Activated CD8-positive, alpha-beta T cell treated with anti-CD3 and anti-CD28 coated beads for 36 hours (primary cell): ENCODE results near the gene TCERG1. TPM values are rescaled to one million over a fixed set of nuclear protein-coding genes. Genes with fewer than 3 reads are reported as not detected.

Source experiments
- ATAC-seq: fragments of 200-7000 bp; cut with Tn5 transposase; one replicate; pipeline ENCODE4 v1.10.0; 2021; ENCODE audit warnings: mild to moderate bottlenecking, moderate library complexity
- CTCF ChIA-PET: fragments of 350-600 bp; sonication (Branson Sonifier 250); formaldehyde crosslinking; loops from one replicate; lab custom pipeline; 2021; ENCODE audit warnings: antibody characterized with exemption; lab: Charles Lee
- POLR2A ChIA-PET: fragments of 350-600 bp; sonication (Branson Sonifier 250); formaldehyde crosslinking; loops from one replicate; lab custom pipeline; 2021; ENCODE audit warnings: antibody characterized with exemption; lab: Charles Lee
- DNase-seq: peaks from one replicate; pipeline ENCODE4 v3.0.0-alpha.2; 2020
- H3K27ac Mint-ChIP-seq: one replicate; pipeline ENCODE4 v1.8.0; 2021; ENCODE audit warnings: mild to moderate bottlenecking, mixed read lengths
- H3K27me3 Mint-ChIP-seq: one replicate; pipeline ENCODE4 v1.8.0; 2021; ENCODE audit warnings: mixed read lengths
- H3K36me3 Mint-ChIP-seq: one replicate; pipeline ENCODE4 v1.8.0; 2021; ENCODE audit warnings: low read depth, mixed read lengths
- H3K4me1 Mint-ChIP-seq: one replicate; pipeline ENCODE4 v1.8.0; 2021; ENCODE audit warnings: low read depth, mixed read lengths
- H3K4me3 Mint-ChIP-seq: one replicate; pipeline ENCODE4 v1.8.0; 2021; ENCODE audit warnings: mild to moderate bottlenecking, moderate library complexity, mixed read lengths
- H3K9me3 Mint-ChIP-seq: one replicate; pipeline ENCODE4 v1.8.0; 2021; ENCODE audit warnings: mixed read lengths
- intact Hi-C: fragments of 100-400 bp; cut with micrococcal nuclease; formaldehyde crosslinking; loops from one replicate; pipeline ENCODE4 v1.10.0; 2022
- total RNA-seq, 2 experiments: library from RNA; stranded (reverse); gene quantifications; one replicate each; pipeline ENCODE4 v1.2.3, GENCODE V29; 2021
- TF ChIP-seq, protein P1 (sequence below): fragments of 200-600 bp; IDR thresholded peaks from one replicate; pipeline ENCODE4 v1.8.0; 2022; ENCODE audit warnings: antibody characterized with exemption, mild to moderate bottlenecking

Gene TCERG1
- total RNA-seq, 2 experiments from 2014 or later = 116 to 120 TPM

GRCh38 chr5:146426305-146426704 lies 20.8 kb upstream of the TCERG1 start:
- Mint-ChIP-seq H3K27me3 (peaks cover 17% of the 10 kb centered on the region), H3K9me3 (no peaks in the 10 kb centered on the region), H3K36me3 (no peaks in the 10 kb centered on the region), H3K4me3 (no peak overlapping the region), H3K27ac (no peak overlapping the region), H3K4me1 (peaks cover 4% of the 10 kb centered on the region)
- intact Hi-C loops = loop anchor here (10.0 kb wide), 1 partner anchor 82 kb away; no protein-coding TSS in a partner anchor
- ATAC-seq (no peak), DNase-seq (no peak)
- CTCF ChIA-PET = interaction anchor here (0.8 to 2.3 kb wide), 7 partner anchors 11 to 377 kb away, joined by 3 to 10 read pairs (median 6); no protein-coding TSS in a partner anchor
- TF ChIP-seq, protein P1, sequence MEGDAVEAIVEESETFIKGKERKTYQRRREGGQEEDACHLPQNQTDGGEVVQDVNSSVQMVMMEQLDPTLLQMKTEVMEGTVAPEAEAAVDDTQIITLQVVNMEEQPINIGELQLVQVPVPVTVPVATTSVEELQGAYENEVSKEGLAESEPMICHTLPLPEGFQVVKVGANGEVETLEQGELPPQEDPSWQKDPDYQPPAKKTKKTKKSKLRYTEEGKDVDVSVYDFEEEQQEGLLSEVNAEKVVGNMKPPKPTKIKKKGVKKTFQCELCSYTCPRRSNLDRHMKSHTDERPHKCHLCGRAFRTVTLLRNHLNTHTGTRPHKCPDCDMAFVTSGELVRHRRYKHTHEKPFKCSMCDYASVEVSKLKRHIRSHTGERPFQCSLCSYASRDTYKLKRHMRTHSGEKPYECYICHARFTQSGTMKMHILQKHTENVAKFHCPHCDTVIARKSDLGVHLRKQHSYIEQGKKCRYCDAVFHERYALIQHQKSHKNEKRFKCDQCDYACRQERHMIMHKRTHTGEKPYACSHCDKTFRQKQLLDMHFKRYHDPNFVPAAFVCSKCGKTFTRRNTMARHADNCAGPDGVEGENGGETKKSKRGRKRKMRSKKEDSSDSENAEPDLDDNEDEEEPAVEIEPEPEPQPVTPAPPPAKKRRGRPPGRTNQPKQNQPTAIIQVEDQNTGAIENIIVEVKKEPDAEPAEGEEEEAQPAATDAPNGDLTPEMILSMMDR = no peak
- POLR2A ChIA-PET = no interaction called here

- no peak overlapping the region for H3K27ac Mint-ChIP-seq
- TF ChIP-seq, protein P1 = peak; percentile 67
- ChIA-PET CTCF (interaction anchor here (0.7 to 2.3 kb wide), 25 partner anchors 9 to 378 kb away, joined by 3 to 10 read pairs (median 5); partner anchors contain the start of gene TCERG1), POLR2A (no interaction called here)
- no peaks in the 10 kb centered on the region for H3K36me3 Mint-ChIP-seq
- H3K4me1 Mint-ChIP-seq = peaks cover 4% of the 10 kb centered on the region
- peak; percentile 67 for ATAC-seq
- H3K9me3 Mint-ChIP-seq = no peaks in the 10 kb centered on the region
- no peak overlapping the region for H3K4me3 Mint-ChIP-seq
- no peak for DNase-seq
- peaks cover 17% of the 10 kb centered on the region for H3K27me3 Mint-ChIP-seq
- intact Hi-C loops = loop anchor here (1.0 to 10.0 kb wide), 2 partner anchors 82 to 136 kb away; no protein-coding TSS in a partner anchor
Observed at GRCh38 chr5:146426853-146427618, 20.1 kb upstream of the TCERG1 start.

DNA sequence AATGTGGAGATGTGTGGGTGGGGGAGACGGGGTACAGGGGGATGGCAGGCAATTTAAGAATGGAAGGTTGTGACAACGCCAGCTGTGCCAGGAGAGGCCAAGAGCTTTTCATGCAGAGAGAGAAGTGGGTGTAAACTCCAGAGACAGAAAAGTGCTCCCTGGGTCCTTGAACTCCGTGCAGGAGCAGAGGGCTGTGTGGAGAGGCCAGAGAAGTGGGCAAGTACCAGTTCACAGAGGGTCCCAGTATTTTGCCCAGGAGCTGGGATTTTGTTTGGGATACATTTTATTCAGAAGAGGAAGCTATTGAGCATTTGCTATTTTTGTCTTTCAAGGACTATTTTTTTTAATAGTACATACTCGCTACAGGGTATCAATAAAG lies 19.5 kb upstream of the TCERG1 start:
- Mint-ChIP-seq H3K36me3 (no peaks in the 10 kb centered on the region), H3K4me1 (peaks cover 4% of the 10 kb centered on the region), H3K9me3 (no peaks in the 10 kb centered on the region), H3K4me3 (no peak overlapping the region), H3K27me3 (peaks cover 19% of the 10 kb centered on the region), H3K27ac (no peak overlapping the region)
- ChIA-PET POLR2A (no interaction called here), CTCF (interaction anchor here (0.7 to 2.3 kb wide), 24 partner anchors 10 to 297 kb away, joined by 3 to 10 read pairs (median 5); partner anchors contain the start of gene TCERG1)
- no peak for ATAC-seq
- intact Hi-C loops = loop anchor here (1.0 to 10.0 kb wide), 2 partner anchors 83 to 136 kb away; no protein-coding TSS in a partner anchor
- DNase-seq = no peak
- TF ChIP-seq, protein P1 = no peak

DNA sequence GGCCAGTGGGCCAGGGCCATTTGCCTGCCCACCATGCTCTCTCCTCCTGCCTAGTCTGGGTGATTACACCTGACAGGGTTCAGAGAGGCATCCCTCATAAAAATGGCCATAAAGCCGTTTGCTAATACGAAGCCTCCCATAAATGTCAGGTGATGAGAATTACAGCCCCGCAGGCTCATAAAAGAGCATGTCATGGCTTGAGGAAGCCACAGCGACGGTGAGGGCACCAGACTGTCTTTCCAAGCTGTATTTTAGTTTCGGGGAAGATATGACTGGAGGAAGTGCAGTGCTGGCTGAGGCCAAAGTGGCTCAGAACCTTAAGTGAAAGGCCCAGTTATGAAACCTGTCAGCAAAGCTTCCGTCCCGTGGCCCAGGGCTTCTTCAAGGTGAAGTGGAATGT lies 18.5 kb upstream of the TCERG1 start:
- no peak for ATAC-seq

More for the DNA sequence above, 18.5 kb upstream of the TCERG1 start:
- DNase-seq = no peak
- Mint-ChIP-seq H3K27me3 (peaks cover 19% of the 10 kb centered on the region), H3K36me3 (no peaks in the 10 kb centered on the region), H3K27ac (no peak overlapping the region), H3K4me3 (no peak overlapping the region), H3K4me1 (peaks cover 4% of the 10 kb centered on the region), H3K9me3 (no peaks in the 10 kb centered on the region)
- ChIA-PET CTCF (interaction anchor here (0.6 to 2.3 kb wide), 6 partner anchors 11 to 136 kb away, joined by 3 to 9 read pairs (median 3); no protein-coding TSS in a partner anchor), POLR2A (interaction anchor here (0.6 kb wide), 2 partner anchors 80 to 155 kb away, joined by 3 read pairs; no protein-coding TSS in a partner anchor)
- TF ChIP-seq, protein P1 = no peak
- intact Hi-C loops = loop anchor here (10.0 kb wide), 1 partner anchor 84 kb away; no protein-coding TSS in a partner anchor
